GM19240 (cell line): Measurements from ENCODE around the gene EIF3D.

Experiments
- DNase-seq: peaks from one replicate; pipeline ENCODE4 v3.0.0; 2011; ENCODE audit warnings: low spot score; ENCODE audit not compliant: insufficient read length

Gene EIF3D

GRCh38 chr22:36467042-36467810, 61.7 kb downstream of the EIF3D start:
- no peak for DNase-seq

GRCh38 chr22:36466258-36466657, 62.7 kb downstream of the EIF3D start:
- DNase-seq = no peak

GRCh38 chr22:36465232-36466021, 63.5 kb downstream of the EIF3D start:
- no peak for DNase-seq

- no peak for DNase-seq
These were observed 64.2 kb downstream of the EIF3D start for GRCh38 chr22:36464715-36465231.

GRCh38 chr22:36463783-36464184, 65.2 kb downstream of the EIF3D start:
- DNase-seq = no peak

- DNase-seq = no peak
These were observed 67.0 kb downstream of the EIF3D start for GRCh38 chr22:36461665-36462649.
